ENCODE data around the gene FOXP1. TPM values are rescaled to one million over a fixed set of nuclear protein-coding genes. Genes with fewer than 3 reads are reported as not detected.

The FOXP1 gene
- total RNA-seq, 1 experiment from 2014 or later, result 75.3 TPM

DNA sequence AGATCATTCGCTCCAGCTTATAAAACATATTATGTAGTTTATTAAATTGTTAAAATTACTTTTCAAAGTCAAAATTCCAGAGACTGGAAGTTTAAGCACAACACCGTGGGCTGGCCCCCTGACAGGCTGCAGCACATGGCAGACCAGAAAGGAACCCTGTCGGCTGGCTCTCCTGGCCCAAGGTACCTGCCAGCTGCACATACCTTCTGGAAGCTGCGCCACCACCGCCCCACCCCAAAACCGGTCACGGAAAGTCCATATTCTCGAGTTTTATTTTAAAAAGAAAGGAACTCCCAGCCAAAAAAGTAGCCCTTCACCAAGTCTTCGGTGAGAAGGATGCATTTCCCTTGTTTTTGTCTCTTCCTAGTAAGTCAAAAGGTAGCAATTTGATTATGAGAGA is 94.6 kb downstream of the FOXP1 start:
- Histone ChIP-seq H3K56ac (ENCODE audit: insufficient read length, low read depth, low read length) (no peak overlapping the region), H2AFZ (ENCODE audit: low read length) (no peak overlapping the region), H3K27ac (ENCODE audit: insufficient read length, low read depth, low read length) (no peak overlapping the region), H3K4me2 (ENCODE audit: insufficient read depth, insufficient read length, low read length) (no peak overlapping the region), H3K23me2 (ENCODE audit: insufficient read length, low read depth, low read length, poor library complexity, severe bottlenecking) (no peaks in the 10 kb centered on the region), H4K5ac (ENCODE audit: insufficient read length, low read depth, low read length) (no peak overlapping the region), H4K8ac (replicated peaks; ENCODE audit: insufficient read length, low read depth, low read length) (no peak overlapping the region), H3T11ph (ENCODE audit: low read length) (no peak overlapping the region), H2BK120ac (ENCODE audit: low read depth, low read length, poor library complexity, severe bottlenecking) (no peak overlapping the region), H3K79me2 (ENCODE audit: insufficient read depth, low read length) (no peaks in the 10 kb centered on the region), H2BK12ac (ENCODE audit: insufficient read length, low read depth, low read length) (no peak overlapping the region), H3K14ac (ENCODE audit: insufficient read depth, low read length) (no peak overlapping the region), H2BK5ac (ENCODE audit: insufficient read length, low read length) (no peak overlapping the region), H2BK15ac (ENCODE audit: low read depth, low read length) (no peak overlapping the region), H3K79me1 (ENCODE audit: insufficient read depth, low read depth, low read length, poor library complexity, severe bottlenecking) (no peaks in the 10 kb centered on the region), H2BK20ac (ENCODE audit: low read depth, low read length, poor library complexity, severe bottlenecking) (no peak overlapping the region), H3K18ac (ENCODE audit: insufficient read length, low read depth, low read length) (no peak overlapping the region), H3K9ac (ENCODE audit: extremely low read depth, insufficient read length, low read length) (no peak overlapping the region), H3K4me1 (ENCODE audit: insufficient read depth, low read length) (no peaks in the 10 kb centered on the region; the same call in 1 of the 2 replicates), H4K20me1 (ENCODE audit: control insufficient read depth, insufficient read depth, insufficient read length) (no peaks in the 10 kb centered on the region), H4K91ac (ENCODE audit: insufficient read length, low read depth, low read length) (no peak overlapping the region), H3K9me3 (ENCODE audit: control insufficient read depth, low read depth, low read length) (no peaks in the 10 kb centered on the region), H3K27me3 (ENCODE audit: insufficient read depth, low read length) (no peaks in the 10 kb centered on the region), H2AK5ac (ENCODE audit: insufficient read length, low read length) (no peak overlapping the region), H3K4ac (ENCODE audit: low read depth, low read length) (no peak overlapping the region), H3K23ac (ENCODE audit: insufficient read length, low read depth, low read length) (no peak overlapping the region)
- H3K4me3 Mint-ChIP-seq, result no peak overlapping the region
- WGBS (ENCODE audit: extremely low coverage, insufficient read length, low lambda C conversion rate), result no CpG with 5 or more reads among the region's 9 CpGs
- H3K4me1 Mint-ChIP-seq, result peaks cover 15 to 18% of the 10 kb centered on the region in 2 experiments
- no peak for DNase-seq
- H3K36me3 Mint-ChIP-seq (ENCODE audit: insufficient read depth in 1 of 3, low read depth in 3 of 3), result peaks cover 19 to 31% (median 25%) of the 10 kb centered on the region in 3 experiments
- no peaks in the 10 kb centered on the region for H3K27me3 Mint-ChIP-seq (ENCODE audit: low read depth)
- H3K9me3 Mint-ChIP-seq, result peaks cover 5 to 12% of the 10 kb centered on the region in 2 experiments
- H3K27ac Mint-ChIP-seq, result no peak overlapping the region
- TF ChIP-seq, protein P1, sequence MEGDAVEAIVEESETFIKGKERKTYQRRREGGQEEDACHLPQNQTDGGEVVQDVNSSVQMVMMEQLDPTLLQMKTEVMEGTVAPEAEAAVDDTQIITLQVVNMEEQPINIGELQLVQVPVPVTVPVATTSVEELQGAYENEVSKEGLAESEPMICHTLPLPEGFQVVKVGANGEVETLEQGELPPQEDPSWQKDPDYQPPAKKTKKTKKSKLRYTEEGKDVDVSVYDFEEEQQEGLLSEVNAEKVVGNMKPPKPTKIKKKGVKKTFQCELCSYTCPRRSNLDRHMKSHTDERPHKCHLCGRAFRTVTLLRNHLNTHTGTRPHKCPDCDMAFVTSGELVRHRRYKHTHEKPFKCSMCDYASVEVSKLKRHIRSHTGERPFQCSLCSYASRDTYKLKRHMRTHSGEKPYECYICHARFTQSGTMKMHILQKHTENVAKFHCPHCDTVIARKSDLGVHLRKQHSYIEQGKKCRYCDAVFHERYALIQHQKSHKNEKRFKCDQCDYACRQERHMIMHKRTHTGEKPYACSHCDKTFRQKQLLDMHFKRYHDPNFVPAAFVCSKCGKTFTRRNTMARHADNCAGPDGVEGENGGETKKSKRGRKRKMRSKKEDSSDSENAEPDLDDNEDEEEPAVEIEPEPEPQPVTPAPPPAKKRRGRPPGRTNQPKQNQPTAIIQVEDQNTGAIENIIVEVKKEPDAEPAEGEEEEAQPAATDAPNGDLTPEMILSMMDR (conservative IDR thresholded peaks at IDR 0.05), result no peak

Data from H9 (cell line).